Activated T-helper 2 cell treated with anti-CD3 and anti-CD28 coated beads, Interferon-gamma antibody, Interleukin-2, Interleukin-4, amounts not matched to agents 10 μg/mL and 5 μg/mL and 100 μg/mL, durations not matched to agents 14 hours and 24 hours and 36 hours (primary cell): Measurements from ENCODE around the gene ERC2. TPM values are rescaled to one million over a fixed set of nuclear protein-coding genes. Genes with fewer than 3 reads are reported as not detected.
A peak's percentile ranks its signal among the peaks of the same experiment; 100 is the strongest.
"Not testable (repeated sequence)": the region's sequence is repeated elsewhere in the genome, so short reads cannot be mapped to it uniquely, and the experiment has no call there.

Experiments
- DNase-seq: peaks from one replicate; pipeline ENCODE4 v3.0.0; 2021; ENCODE audit warnings: low spot score
- H3K27ac Mint-ChIP-seq: one replicate; pipeline ENCODE4 v1.8.0; 2021; ENCODE audit warnings: mixed read lengths
- H3K27me3 Mint-ChIP-seq: one replicate; pipeline ENCODE4 v1.8.0; 2021; ENCODE audit warnings: low read depth, mixed read lengths
- H3K36me3 Mint-ChIP-seq: one replicate; pipeline ENCODE4 v1.8.0; 2021; ENCODE audit warnings: low read depth, mixed read lengths
- H3K4me1 Mint-ChIP-seq: one replicate; pipeline ENCODE4 v1.8.0; 2021; ENCODE audit warnings: low read depth, mixed read lengths
- H3K4me3 Mint-ChIP-seq: one replicate; pipeline ENCODE4 v1.8.0; 2021; ENCODE audit warnings: low read depth, mild to moderate bottlenecking, moderate library complexity, mixed read lengths
- H3K9me3 Mint-ChIP-seq: one replicate; pipeline ENCODE4 v1.8.0; 2021; ENCODE audit warnings: mixed read lengths
- intact Hi-C: fragments of 100-400 bp; cut with micrococcal nuclease; formaldehyde crosslinking; loops from one replicate; pipeline ENCODE4 v1.15.1; 2023
- total RNA-seq: library from RNA; stranded (reverse); gene quantifications from 2 replicates; pipeline ENCODE4 v1.2.3, GENCODE V29; 2022

The ERC2 gene
- total RNA-seq, 1 donor from 2014 or later, result 0.09 TPM

GRCh38 chr3:56290374-56290773, 177.9 kb downstream of the ERC2 start:
- no peaks in the 10 kb centered on the region for H3K27me3 Mint-ChIP-seq
- DNase-seq, result no peak
- peaks cover 32% of the 10 kb centered on the region for H3K4me1 Mint-ChIP-seq
- no peak overlapping the region for H3K4me3 Mint-ChIP-seq
- H3K9me3 Mint-ChIP-seq, result peaks cover 3% of the 10 kb centered on the region
- intact Hi-C loops, result loop anchor here (2.0 to 5.0 kb wide), 2 partner anchors 14 to 158 kb away; no protein-coding TSS in a partner anchor
- no peaks in the 10 kb centered on the region for H3K36me3 Mint-ChIP-seq
- peak overlapping the region; percentile 28 for H3K27ac Mint-ChIP-seq

GRCh38 chr3:56288258-56288657, 180.0 kb downstream of the ERC2 start:
- Mint-ChIP-seq H3K27me3 (peaks cover 7% of the 10 kb centered on the region), H3K9me3 (no peaks in the 10 kb centered on the region), H3K36me3 (no peaks in the 10 kb centered on the region), H3K4me3 (no peak overlapping the region), H3K4me1 (peaks cover 29% of the 10 kb centered on the region), H3K27ac (no peak overlapping the region)
- intact Hi-C loops, result no loop called here
- DNase-seq, result no peak

- intact Hi-C loops, result no loop called here
- Mint-ChIP-seq H3K36me3 (no peaks in the 10 kb centered on the region), H3K27ac (no peak overlapping the region), H3K4me3 (no peak overlapping the region), H3K9me3 (no peaks in the 10 kb centered on the region), H3K27me3 (peaks cover 17% of the 10 kb centered on the region), H3K4me1 (no peaks in the 10 kb centered on the region)
- no peak for DNase-seq
Observed at GRCh38 chr3:56282341-56282740, 185.9 kb downstream of the ERC2 start.

GRCh38 chr3:56277236-56277635, 191.0 kb downstream of the ERC2 start:
- intact Hi-C loops, result no loop called here
- peaks cover 9% of the 10 kb centered on the region for H3K27me3 Mint-ChIP-seq
- no peak overlapping the region for H3K4me3 Mint-ChIP-seq
- no peak overlapping the region for H3K27ac Mint-ChIP-seq
- H3K9me3 Mint-ChIP-seq, result no peaks in the 10 kb centered on the region
- no peaks in the 10 kb centered on the region for H3K36me3 Mint-ChIP-seq
- no peak for DNase-seq
- no peaks in the 10 kb centered on the region for H3K4me1 Mint-ChIP-seq

- H3K4me1 Mint-ChIP-seq, result no peaks in the 10 kb centered on the region
- H3K36me3 Mint-ChIP-seq, result no peaks in the 10 kb centered on the region
- DNase-seq, result no peak
- no peak overlapping the region for H3K27ac Mint-ChIP-seq
- no peak overlapping the region for H3K4me3 Mint-ChIP-seq
- peaks cover 9% of the 10 kb centered on the region for H3K27me3 Mint-ChIP-seq
- no peaks in the 10 kb centered on the region for H3K9me3 Mint-ChIP-seq
- intact Hi-C loops, result no loop called here
Observed at GRCh38 chr3:56275120-56275519, 193.1 kb downstream of the ERC2 start.

GRCh38 chr3:56269755-56270535, 198.3 kb downstream of the ERC2 start:
- no peaks in the 10 kb centered on the region for H3K4me1 Mint-ChIP-seq
- H3K36me3 Mint-ChIP-seq, result no peaks in the 10 kb centered on the region
- intact Hi-C loops, result no loop called here
- H3K27me3 Mint-ChIP-seq, result no peaks in the 10 kb centered on the region
- DNase-seq, result no peak
- no peaks in the 10 kb centered on the region for H3K9me3 Mint-ChIP-seq
- H3K4me3 Mint-ChIP-seq, result no peak overlapping the region
- H3K27ac Mint-ChIP-seq, result no peak overlapping the region

GRCh38 chr3:56268616-56269383, 199.5 kb downstream of the ERC2 start:
- Mint-ChIP-seq H3K9me3 (no peaks in the 10 kb centered on the region), H3K27ac (no peak overlapping the region), H3K4me1 (no peaks in the 10 kb centered on the region), H3K36me3 (no peaks in the 10 kb centered on the region), H3K27me3 (peaks cover 2% of the 10 kb centered on the region), H3K4me3 (no peak overlapping the region)
- no peak for DNase-seq
- intact Hi-C loops, result no loop called here

- H3K4me3 Mint-ChIP-seq, H3K27ac Mint-ChIP-seq, H3K4me1 Mint-ChIP-seq, intact Hi-C loops, DNase-seq, H3K36me3 Mint-ChIP-seq, H3K27me3 Mint-ChIP-seq, H3K9me3 Mint-ChIP-seq: not testable (repeated sequence)
Observed at GRCh38 chr3:56261852-56262251, 206.4 kb downstream of the ERC2 start.

GRCh38 chr3:56260262-56260661, 208.0 kb downstream of the ERC2 start:
- peaks cover 10% of the 10 kb centered on the region for H3K27me3 Mint-ChIP-seq
- intact Hi-C loops, result no loop called here
- no peak overlapping the region for H3K4me3 Mint-ChIP-seq
- H3K36me3 Mint-ChIP-seq, result no peaks in the 10 kb centered on the region
- no peaks in the 10 kb centered on the region for H3K4me1 Mint-ChIP-seq
- DNase-seq, result no peak
- H3K27ac Mint-ChIP-seq, result no peak overlapping the region
- H3K9me3 Mint-ChIP-seq, result no peaks in the 10 kb centered on the region

- Mint-ChIP-seq H3K36me3 (no peaks in the 10 kb centered on the region), H3K4me3 (no peak overlapping the region), H3K27ac (no peak overlapping the region), H3K9me3 (no peaks in the 10 kb centered on the region), H3K4me1 (no peaks in the 10 kb centered on the region), H3K27me3 (peaks cover 8% of the 10 kb centered on the region)
- no peak for DNase-seq
- intact Hi-C loops, result no loop called here
Observed at GRCh38 chr3:56257826-56258225, 210.4 kb downstream of the ERC2 start.

- Mint-ChIP-seq H3K27me3 (peaks cover 11% of the 10 kb centered on the region), H3K4me1 (no peaks in the 10 kb centered on the region), H3K36me3 (no peaks in the 10 kb centered on the region), H3K9me3 (no peaks in the 10 kb centered on the region), H3K27ac (no peak overlapping the region), H3K4me3 (no peak overlapping the region)
- intact Hi-C loops, result no loop called here
- no peak for DNase-seq
Observed at GRCh38 chr3:56254835-56255234, 213.4 kb downstream of the ERC2 start.

- intact Hi-C loops, result no loop called here
- Mint-ChIP-seq H3K4me3 (no peak overlapping the region), H3K36me3 (no peaks in the 10 kb centered on the region), H3K9me3 (no peaks in the 10 kb centered on the region), H3K27ac (no peak overlapping the region), H3K4me1 (no peaks in the 10 kb centered on the region), H3K27me3 (peaks cover 11% of the 10 kb centered on the region)
- no peak for DNase-seq
Observed at GRCh38 chr3:56253941-56254665, 214.2 kb downstream of the ERC2 start.
